Measurements from ENCODE around the gene CSRP2.

Gene CSRP2

GRCh38 chr12:76878899-76879709, at the start of gene CSRP2:
TSS of gene CSRP2 (minus strand) at chr12:76879019. CDS start at chr12:76866260, 12,759 bp downstream.
- DNase-seq (ENCODE audit: insufficient read length, low spot score) (peak; percentile 84), FAIRE-seq (peak; percentile 58)

GRCh38 chr12:76927170-76927784, 48.5 kb upstream of the CSRP2 start:
- DNase-seq (ENCODE audit: insufficient read length, low spot score) (peak; percentile 28), FAIRE-seq (no peak)

- no peak for FAIRE-seq
These were observed 46.3 kb upstream of the CSRP2 start for GRCh38 chr12:76925135-76925534.

GRCh38 chr12:76922866-76923265, 44.0 kb upstream of the CSRP2 start:
- DNase-seq (ENCODE audit: insufficient read length, low spot score): no peak
- no peak for FAIRE-seq

More at GRCh38 chr12:76925135-76925534, 46.3 kb upstream of the CSRP2 start:
- no peak for DNase-seq (ENCODE audit: insufficient read length, low spot score)

GRCh38 chr12:76921891-76922664, 43.3 kb upstream of the CSRP2 start:
- no peak for FAIRE-seq
- DNase-seq (ENCODE audit: insufficient read length, low spot score): no peak

- FAIRE-seq: no peak
- no peak for DNase-seq (ENCODE audit: insufficient read length, low spot score)
These were observed 42.3 kb upstream of the CSRP2 start for GRCh38 chr12:76921100-76921471.

- FAIRE-seq (no peak), DNase-seq (ENCODE audit: insufficient read length, low spot score) (no peak)
These were observed 41.6 kb upstream of the CSRP2 start for GRCh38 chr12:76920172-76921099.

- DNase-seq (ENCODE audit: insufficient read length, low spot score): no peak
- no peak for FAIRE-seq
These were observed 40.8 kb upstream of the CSRP2 start for GRCh38 chr12:76919383-76920171.

GRCh38 chr12:76916170-76916540, 37.3 kb upstream of the CSRP2 start:
- DNase-seq (ENCODE audit: insufficient read length, low spot score) (no peak), FAIRE-seq (no peak)

GRCh38 chr12:76915361-76916169, 36.7 kb upstream of the CSRP2 start:
- FAIRE-seq: no peak
- DNase-seq (ENCODE audit: insufficient read length, low spot score): no peak

- DNase-seq (ENCODE audit: insufficient read length, low spot score): no peak
- FAIRE-seq: no peak
These were observed 35.5 kb upstream of the CSRP2 start for GRCh38 chr12:76914102-76914859.

- DNase-seq (ENCODE audit: insufficient read length, low spot score) (no peak), FAIRE-seq (no peak)
These were observed 30.5 kb upstream of the CSRP2 start for GRCh38 chr12:76909290-76909689.

- DNase-seq (ENCODE audit: insufficient read length, low spot score) (no peak), FAIRE-seq (no peak)
These were observed 29.6 kb upstream of the CSRP2 start for GRCh38 chr12:76908303-76909017.

- no peak for FAIRE-seq
- no peak for DNase-seq (ENCODE audit: insufficient read length, low spot score)
These were observed 23.0 kb upstream of the CSRP2 start for GRCh38 chr12:76901628-76902380.

GRCh38 chr12:76899522-76899921, 20.7 kb upstream of the CSRP2 start:
- DNase-seq (ENCODE audit: insufficient read length, low spot score): no peak

GRCh38 chr12:76898442-76898841, 19.6 kb upstream of the CSRP2 start:
- DNase-seq (ENCODE audit: insufficient read length, low spot score) (no peak), FAIRE-seq (no peak)

More at GRCh38 chr12:76899522-76899921, 20.7 kb upstream of the CSRP2 start:
- FAIRE-seq: no peak

GRCh38 chr12:76896274-76896673, 17.5 kb upstream of the CSRP2 start:
- FAIRE-seq: no peak

More at GRCh38 chr12:76896274-76896673, 17.5 kb upstream of the CSRP2 start:
- DNase-seq (ENCODE audit: insufficient read length, low spot score): no peak
